Fibroblast of skin of right biceps (primary cell): ENCODE measurements around the gene CEP131.

Source experiments
- DNase-seq: peaks from one replicate; pipeline ENCODE4 v3.0.0-alpha.2; 2013

The CEP131 gene

GRCh38 chr17:81221371-81221841 lies 1.4 kb downstream of the CEP131 start:
- no peak for DNase-seq

GRCh38 chr17:81219476-81220180 lies 3.1 kb downstream of the CEP131 start:
- no peak for DNase-seq

DNA sequence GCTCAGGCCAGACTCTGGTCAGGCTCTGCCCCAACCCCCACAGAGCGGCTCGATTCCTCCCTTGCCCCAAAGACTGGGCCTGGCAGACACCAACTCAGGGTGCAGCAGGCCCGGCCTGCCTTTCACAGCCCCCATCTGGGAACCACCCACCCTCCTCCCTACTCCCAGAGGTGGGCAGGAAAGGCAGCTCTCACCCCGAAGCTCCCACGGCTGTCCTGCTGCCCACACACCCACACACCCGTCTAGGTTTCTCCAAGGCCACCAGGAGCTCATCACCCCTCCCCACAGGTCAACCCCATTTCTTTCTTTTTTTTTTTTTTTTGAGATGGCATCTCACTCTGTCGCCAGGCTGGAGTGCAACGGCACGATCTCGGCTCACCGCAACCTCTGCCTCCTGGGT lies 3.8 kb downstream of the CEP131 start:
- no peak for DNase-seq

DNA sequence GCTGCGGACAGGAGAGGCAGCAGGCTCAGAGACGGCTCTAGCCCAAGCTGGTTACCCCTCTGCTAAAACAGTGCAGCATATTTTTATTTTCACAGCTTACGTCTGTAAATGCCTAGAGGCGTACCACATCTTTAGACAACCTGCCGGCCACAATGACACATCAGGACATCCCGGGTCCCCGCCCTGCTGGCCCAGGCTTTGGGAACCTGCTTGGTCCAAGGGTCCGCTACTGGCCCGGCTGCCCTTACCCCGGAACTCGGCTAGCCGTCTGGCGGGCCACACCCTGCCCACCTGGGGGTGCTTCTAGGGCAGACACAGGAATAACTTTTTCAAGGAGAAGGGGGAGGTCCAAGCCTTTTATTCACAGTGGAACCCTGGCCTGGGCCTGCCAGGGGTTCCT lies 4.3 kb downstream of the CEP131 start:
- no peak for DNase-seq

- no peak for DNase-seq
Observed at GRCh38 chr17:81217491-81217890, 5.3 kb downstream of the CEP131 start.

DNA sequence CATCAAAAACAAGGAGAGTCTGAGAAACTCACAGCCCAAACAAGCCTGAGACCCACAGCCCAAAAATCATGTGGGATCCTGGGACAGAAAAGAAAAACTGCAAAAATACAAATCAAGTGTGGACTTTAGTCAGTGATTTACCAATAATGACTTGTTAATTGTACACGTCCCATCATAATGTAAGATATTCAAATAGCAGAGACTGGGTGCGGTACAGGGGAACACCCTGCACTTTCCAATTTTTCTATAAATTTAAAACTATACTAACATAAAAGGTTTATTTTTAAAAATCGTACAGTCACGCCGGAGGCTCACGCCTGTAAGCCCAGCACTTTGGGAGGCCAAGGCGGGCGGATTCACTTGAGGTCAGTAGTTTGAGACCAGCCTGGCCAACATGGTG lies 8.8 kb downstream of the CEP131 start:
- DNase-seq: no peak

DNA sequence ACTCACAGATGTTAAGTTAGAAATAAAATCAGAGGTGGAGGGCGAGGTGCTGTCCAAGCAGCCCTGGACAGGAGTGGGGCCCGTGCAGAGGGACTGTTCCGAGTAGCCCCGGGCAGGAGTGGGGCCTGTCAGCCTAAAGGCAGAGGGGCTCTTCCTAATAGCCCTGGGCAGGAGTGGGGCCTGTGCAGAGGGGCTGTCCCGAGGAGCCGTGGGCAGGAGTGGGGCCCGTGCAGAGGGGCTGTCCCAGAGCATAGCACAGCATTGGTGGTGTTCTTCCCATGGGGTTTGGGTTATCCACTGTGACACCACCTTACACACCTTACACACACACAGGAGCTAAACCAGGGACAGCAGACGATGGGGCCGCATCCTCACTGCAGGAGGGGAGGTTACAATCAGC lies 10.4 kb downstream of the CEP131 start:
- no peak for DNase-seq

DNA sequence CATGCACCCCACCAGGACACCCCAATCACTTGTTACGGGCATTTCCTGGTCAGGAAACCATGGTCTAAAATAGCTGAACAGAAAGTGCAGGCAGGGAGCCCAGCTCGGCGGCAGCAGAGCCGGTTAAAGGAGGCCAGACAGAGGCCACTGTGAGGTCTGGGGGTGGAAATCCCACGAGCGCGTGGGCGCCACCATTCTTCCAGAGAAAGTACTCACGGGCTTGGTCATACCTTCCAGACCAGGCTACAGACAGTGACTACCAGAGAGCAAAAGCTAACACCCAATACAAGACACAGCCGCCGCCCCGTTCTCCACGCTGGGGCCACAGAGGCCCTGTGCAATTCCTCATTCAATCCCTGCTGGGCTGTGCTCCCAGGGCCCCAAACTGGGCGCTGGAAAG lies 11.9 kb downstream of the CEP131 start:
- DNase-seq: no peak

GRCh38 chr17:81210466-81210865 lies 12.3 kb downstream of the CEP131 start:
- no peak for DNase-seq

- DNase-seq: no peak
Observed at GRCh38 chr17:81209141-81209540, 13.6 kb downstream of the CEP131 start.

DNA sequence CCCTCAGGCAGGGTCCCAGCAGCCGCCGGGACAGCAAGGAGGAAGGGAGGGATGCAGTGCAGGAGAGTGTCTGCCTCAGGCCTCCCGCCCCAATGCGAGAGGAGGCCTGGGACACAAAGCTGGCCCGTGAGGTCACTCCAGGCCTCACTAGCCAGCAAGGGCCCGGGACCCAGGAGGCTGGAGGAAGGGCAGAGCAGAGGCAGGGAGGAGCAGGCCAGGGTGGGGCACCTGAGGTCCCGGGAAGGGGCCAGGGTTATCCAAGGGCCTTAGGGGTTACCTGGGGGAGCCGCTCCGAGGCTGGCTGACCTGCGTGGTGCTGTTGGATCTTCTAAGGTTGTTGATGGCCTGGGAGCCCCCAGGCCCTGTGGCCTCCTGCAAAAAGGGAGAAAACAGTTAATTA lies 14.1 kb downstream of the CEP131 start:
- DNase-seq: no peak

DNA sequence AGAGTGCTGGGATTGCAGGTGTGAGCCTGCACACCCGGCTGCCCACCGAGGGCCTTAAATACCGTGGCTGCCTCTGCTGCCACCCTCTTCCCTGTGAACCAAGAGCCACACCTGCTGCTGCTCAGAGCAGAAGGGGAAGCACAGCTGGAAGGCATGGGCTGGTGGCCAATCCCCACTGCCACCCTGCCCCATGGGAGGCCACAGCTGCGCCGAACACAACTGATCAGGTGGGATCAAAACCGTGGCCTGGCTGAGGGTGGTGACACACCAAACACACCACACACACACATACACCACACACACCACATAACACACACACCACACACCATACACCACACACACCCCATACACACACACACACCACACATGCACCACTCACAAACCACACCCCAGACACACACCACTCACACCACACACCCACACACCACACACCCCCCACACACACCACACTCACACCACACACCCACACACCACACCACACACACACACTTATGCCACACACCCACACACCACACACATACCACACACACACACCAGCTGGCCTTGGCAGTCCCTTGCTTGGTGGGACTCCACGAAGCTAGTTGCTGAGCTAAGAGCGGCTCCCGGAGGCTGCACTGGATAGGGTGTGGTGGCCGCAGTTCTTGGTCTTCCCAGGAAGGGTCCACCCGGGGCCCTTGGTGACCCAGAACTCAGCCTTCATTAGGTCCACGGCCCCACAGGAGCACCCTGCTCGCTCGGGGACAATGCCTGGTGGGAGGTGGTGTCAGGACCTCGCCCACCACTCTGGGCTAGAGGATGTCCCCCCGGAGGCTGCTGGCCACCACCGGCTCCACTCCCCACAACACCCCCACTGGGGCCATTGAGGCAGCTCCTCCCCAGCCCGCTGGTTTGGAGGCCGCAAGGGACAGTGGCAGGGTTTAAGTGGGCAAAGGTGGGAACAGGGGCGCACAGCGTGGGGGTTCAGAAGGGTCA lies 14.9 kb downstream of the CEP131 start:
- no peak for DNase-seq

DNA sequence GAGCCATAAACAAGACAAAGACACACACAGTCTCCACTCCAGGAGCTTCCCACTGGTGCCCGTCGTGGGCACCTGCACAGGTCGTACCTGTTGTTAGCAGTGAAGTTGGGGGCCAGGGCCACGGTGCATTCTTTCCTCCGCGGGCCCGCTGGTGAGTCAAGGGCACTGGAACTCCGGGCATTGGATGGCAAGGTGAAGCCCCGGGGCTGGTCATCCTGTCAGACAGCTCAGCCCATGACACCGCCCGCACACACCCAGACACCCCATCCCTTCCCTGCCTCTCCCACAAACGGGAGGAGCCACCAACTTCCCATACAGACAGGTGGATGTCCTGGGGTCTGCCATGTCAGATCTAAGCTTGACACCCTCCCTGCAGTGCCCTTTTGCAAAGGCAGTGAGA lies 16.1 kb downstream of the CEP131 start:
- DNase-seq: no peak

- DNase-seq: no peak
Observed at GRCh38 chr17:81206166-81206565, 16.6 kb downstream of the CEP131 start.

- DNase-seq: no peak
Observed at GRCh38 chr17:81204578-81204977, 18.2 kb downstream of the CEP131 start.

GRCh38 chr17:81203136-81203535 lies 19.6 kb downstream of the CEP131 start:
- no peak for DNase-seq

DNA sequence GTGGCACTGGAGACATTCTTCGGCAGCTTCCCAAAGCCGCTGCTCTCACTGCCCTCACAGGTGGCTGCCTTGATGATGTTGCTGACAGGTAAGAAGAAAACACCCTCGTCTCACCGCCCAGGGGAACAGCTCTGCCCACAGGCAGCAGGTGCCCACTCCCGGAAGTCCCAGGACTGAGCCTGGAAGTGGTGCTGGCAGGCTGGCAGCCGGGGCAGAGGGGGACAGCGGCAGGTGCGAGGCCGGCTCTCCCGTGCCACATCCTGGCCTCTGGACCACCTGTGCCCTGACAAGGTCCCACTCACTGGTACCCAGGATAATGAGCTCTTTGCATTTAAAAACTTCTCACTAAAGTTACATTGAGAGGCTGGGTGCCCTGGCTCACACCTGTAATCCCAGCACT lies 20.4 kb downstream of the CEP131 start:
- DNase-seq: no peak

- peak; percentile 38 for DNase-seq
Observed at GRCh38 chr17:81200695-81201580, 21.8 kb downstream of the CEP131 start.

DNA sequence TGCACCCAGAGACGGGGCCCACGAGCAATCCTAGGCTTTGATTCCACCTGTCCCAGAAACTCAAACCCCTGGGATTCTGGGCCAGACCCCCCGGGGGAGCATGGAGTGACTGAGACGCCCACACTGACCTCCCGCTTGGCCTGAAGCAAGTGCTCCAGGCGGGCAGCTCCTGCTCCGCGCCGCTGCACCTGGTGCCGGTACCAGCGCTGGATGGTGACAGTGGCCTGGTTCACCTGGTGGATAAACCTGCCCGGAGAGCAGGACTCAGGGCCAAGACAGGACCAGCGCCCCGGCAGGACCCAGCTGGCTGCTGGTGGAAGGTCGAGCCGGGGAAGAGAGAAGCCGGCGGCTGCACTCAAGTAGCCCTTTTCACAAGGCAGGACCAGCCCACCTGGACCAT lies 22.6 kb downstream of the CEP131 start:
- no peak for DNase-seq

GRCh38 chr17:81199482-81199830 lies 23.3 kb downstream of the CEP131 start:
- no peak for DNase-seq

GRCh38 chr17:81198826-81199481 lies 23.8 kb downstream of the CEP131 start:
- DNase-seq: no peak

DNA sequence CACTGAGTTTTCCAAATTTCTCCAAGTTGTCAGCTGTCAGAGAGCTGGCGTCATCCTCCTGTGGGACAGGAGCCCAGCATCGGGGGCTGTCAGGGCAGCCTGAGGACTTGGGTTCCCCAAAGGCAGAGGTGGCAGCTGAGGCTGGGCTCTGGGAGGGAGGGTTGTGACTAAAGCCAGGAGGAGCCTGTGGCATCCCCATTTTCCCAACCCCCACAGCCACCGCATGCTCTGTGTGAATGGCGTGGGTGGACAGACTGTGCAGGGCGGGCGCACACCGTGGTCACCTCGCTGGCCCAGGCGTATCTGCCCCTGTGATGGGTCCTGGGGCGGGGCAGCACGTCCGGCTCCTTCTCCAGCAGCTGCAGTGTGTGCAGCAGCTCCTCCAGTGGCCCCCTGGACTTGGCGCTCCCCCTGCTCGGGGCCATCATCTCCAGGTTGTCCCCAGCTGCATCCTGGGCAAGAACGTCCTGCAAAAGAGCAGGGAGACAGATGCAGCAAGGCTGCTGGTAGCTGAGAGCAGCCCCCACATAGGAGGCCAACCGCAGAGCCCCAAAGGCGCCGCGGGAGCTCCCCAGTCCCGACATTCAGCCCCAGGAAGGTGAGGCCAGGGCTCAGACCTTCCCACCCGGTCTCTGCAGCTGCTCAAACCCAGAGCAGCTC lies 24.8 kb downstream of the CEP131 start:
- no peak for DNase-seq
